NCI-H82 (cell line): Measurements from ENCODE around the gene FAF1.
A peak's percentile ranks its signal among the peaks of the same experiment; 100 is the strongest.

Experiments
- DNase-seq: peaks from one replicate; lab custom pipeline; 2025; lab: John Stamatoyannopoulos, UW

FAF1 gene

GRCh38 chr1:50701706-50702317 is 258.3 kb downstream of the FAF1 start:
- no peak for DNase-seq

DNA sequence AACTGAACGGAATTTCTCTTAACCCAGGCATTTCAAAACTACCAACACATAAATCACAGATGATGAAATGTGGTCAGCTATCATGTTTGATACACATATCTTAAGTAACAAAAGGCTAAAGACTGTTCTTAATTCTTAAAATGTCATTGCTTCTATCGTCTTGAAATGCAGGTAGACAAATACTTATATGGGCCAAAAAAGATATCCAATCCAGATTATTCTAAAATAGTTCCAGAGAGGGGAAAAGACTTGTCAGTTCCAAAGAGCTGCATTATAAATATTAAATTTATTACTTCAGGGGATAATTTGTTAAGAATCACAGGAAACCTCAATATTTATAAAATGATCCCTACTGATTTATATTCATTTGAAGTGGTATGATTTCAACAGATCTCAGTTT is 259.4 kb downstream of the FAF1 start:
- DNase-seq: no peak

GRCh38 chr1:50700214-50700613 is 259.9 kb downstream of the FAF1 start:
- peak; percentile 55 for DNase-seq

DNA sequence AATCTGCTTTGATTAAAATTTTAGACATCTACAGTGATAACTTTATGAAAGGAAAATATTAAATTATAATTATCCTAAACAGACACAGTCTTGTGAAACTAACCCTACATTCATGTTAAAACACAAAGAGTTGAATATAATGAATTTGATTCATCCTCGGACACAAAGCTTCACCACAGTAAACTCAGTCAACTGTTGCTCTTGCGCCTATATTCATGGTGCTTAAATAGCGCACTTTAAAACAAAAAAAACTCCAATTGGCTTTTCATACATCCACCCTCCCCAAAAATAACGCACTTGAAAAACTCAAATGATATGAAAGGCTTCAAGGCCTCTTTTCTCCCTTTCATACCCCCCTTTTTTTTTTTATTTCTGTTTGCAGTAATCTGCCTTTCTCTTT is 260.3 kb downstream of the FAF1 start:
- DNase-seq: no peak

GRCh38 chr1:50697440-50698421 is 262.3 kb downstream of the FAF1 start:
- DNase-seq: peak; percentile 26

GRCh38 chr1:50693829-50694228 is 266.2 kb downstream of the FAF1 start:
- DNase-seq: no peak

DNA sequence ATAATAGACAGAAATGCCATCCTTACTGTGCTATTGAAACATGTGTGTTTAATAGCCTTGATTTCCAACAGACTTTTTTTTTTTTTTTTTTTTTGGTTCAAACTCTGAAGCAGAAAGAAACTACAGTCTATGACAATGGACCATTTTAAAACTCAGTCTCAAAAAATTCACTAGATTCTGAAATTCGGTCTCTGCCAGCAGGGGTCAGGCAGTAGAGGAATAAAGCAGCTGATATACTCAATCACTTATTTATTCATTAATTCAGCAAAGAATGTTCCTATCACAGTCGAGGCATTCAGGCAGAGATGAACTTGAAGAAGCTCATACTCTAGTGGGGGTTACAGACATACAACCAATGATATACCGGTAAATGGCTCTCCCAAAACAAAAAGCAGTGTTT is 275.9 kb downstream of the FAF1 start:
- no peak for DNase-seq

- DNase-seq: no peak
Observed at GRCh38 chr1:50681931-50682330, 278.1 kb downstream of the FAF1 start.

- no peak for DNase-seq
Observed at GRCh38 chr1:50667710-50668356, 292.2 kb downstream of the FAF1 start.

DNA sequence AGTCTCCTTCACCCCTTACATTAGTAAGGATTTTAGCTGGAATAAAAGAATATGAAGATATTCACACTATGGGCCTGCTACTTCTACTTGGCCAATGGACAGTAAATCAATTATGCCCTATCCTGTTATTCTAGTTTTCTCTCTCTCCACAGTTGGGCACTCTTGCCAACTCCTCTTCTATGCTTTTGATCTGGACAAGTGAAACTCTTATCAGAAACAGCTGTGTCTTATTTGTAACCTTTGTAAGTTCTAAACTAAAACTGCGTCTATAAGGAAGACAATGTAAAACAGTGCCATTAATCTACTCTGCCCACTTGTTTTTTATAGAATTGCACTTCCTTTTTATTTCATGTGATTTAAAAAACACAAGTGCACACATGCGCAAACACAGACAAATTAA is 292.8 kb downstream of the FAF1 start:
- no peak for DNase-seq

- no peak for DNase-seq
Observed at GRCh38 chr1:50666849-50667248, 293.2 kb downstream of the FAF1 start.

- no peak for DNase-seq
Observed at GRCh38 chr1:50665413-50665812, 294.7 kb downstream of the FAF1 start.

DNA sequence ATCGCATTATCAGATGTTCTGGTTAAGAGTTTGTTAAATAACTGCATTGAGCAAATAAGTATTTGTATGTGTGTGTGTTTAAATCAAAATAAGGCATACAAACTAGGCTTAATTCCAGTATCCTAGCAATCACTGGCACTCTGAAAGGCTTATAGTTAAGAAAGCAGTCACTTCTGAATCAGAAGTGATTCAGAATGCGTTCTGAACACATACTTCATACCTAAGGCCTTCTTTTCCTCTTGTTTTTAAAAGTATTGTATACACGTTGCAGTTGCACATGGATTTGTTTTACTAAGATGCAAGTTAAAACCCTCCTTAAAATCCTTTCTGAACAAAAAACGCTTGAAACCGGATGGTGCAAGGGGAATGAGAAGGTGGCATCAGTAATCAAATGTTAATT is 298.4 kb downstream of the FAF1 start:
- no peak for DNase-seq

GRCh38 chr1:50659107-50659662 is 300.9 kb downstream of the FAF1 start:
- DNase-seq: no peak

- DNase-seq: no peak
Observed at GRCh38 chr1:50658459-50659076, 301.5 kb downstream of the FAF1 start.

DNA sequence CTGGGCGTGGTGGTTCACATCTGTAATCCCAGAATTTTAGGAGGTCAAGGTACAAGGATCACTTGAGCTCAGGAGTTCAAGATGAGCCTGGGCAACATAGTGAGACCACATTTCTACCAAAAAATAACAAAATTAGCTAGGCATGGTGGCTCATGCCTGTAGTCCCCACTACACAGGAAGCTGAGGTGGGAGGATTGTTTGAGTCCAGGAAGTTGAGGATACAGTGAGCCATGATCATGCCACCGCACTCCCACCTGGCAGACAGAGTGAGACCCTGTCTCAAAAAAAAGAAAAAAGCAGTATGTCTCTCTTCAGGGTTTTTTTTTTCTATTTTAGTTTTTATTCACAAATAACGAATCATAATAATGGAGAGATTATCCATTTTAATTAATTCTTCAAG is 303.1 kb downstream of the FAF1 start:
- DNase-seq: no peak

DNA sequence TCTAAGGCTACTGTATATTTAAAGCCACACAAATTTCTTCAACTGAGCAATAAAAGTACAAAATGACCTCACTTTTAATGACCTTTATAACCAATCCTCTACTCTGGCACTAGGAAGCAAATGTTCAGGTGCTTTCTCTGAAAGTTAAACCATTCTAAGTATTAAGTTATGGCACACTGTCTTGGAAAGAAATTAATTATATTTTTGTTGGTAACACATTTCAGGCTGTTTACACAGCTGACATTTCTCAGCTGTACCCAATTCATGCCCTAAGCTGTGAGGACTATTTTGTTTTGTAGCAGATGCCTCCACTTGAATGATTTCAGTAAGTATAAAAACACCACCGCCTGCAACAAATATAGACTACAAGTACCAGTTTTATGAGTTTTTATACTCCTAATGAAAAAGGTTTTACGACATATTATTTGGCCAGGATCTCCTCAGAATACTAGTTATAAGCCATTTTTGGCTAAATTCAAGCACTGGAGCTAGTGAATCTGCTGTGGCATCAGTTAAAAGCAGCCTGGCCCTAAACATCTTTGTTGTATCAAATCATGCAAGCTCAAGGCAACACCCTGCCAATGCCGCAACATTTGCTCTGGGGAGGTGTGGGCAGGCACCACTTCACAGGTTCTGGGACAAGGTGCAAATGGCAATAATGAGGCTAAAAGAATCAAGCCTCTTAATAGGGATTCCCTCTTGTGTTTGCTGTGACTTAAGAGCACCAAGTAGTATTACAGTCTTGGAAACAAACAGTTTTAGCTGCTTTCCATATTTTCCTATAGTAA is 308.4 kb downstream of the FAF1 start:
- DNase-seq: no peak

- no peak for DNase-seq
Observed at GRCh38 chr1:50646526-50646925, 313.5 kb downstream of the FAF1 start.

DNA sequence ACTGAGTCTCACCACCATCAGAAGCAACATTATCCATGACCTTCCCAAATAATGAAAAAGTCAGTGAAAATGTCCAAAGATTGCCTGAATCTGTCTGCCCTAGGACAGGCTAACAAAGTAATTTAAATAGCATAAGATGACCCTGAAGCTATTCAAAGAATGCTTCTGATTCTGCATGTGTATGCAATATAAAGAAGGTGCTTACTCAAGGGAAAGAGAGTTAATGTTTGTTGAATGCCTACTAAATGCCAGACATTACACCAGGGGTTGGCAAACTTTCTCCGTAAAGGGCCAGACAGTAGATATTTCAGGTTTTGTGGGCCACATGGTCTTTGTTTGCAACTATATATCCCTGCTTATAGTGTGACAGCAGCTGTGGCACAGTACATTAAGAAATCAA is 314.9 kb downstream of the FAF1 start:
- no peak for DNase-seq

- no peak for DNase-seq
Observed at GRCh38 chr1:50644447-50645105, 315.5 kb downstream of the FAF1 start.

DNA sequence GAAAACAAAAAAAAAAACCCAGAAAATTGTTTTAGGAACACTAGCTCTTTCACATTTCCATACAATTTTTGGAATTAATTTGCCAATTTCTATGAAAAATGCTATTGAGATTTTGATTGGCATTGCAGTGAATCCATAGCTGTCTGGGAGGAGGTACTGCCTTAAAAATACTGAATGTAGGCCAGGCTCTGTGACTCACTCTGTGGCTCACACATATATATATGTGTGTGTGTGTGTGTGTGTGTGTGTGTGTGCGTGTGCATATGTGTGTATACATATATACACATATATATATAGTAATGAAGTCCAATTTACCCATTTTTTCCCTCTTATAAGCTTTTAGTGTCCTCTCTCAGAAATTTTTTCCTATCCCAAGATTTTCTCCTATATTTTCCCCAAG is 322.6 kb downstream of the FAF1 start:
- DNase-seq: no peak
